ENCODE results near the gene P2RX7. TPM values are rescaled to one million over a fixed set of nuclear protein-coding genes. Genes with fewer than 3 reads are reported as not detected.
A peak's percentile ranks its signal among the peaks of the same experiment; 100 is the strongest.
"Not testable (repeated sequence)": the region's sequence is repeated elsewhere in the genome, so short reads cannot be mapped to it uniquely, and the experiment has no call there.

Gene P2RX7
- total and polyA plus RNA-seq, 4 donors = 2.1 to 12.8 (median 4.1) TPM

DNA sequence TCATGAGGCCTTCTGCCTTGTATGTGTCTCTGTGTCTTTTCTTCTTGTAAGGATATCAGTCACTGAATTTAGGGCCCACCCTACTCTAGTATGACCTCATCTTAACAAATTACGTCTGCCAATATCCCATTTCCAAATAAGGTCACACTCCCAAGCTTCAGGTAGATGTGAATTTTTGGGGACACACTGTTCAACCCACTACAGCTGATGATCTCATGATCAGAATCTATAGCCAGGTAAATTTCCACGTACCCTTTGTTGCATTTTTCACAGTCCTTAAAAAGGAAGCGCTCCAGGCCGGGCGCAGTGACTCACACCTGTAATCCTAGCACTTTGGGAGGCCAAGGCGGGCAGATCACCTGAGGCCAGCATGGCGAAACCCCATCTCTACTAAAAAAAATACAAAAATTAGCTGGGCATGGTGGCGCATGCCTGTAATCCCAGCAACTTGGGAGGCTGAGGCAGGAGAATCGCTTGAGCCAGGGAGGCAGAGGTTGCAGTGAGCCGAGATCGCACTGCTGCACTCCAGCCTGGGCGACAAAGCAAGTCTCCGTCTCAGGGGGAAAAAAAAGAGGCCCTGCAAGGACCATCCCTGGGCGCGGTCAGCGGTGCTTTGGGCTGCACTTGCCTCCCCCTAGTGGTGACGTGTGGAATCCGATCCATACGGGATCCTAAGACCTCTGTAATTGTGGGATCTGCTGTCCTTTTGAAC, 97.3 kb downstream of the P2RX7 start:
- H3K9me3 ChIP-seq (ENCODE audit: control insufficient read depth, low read length); H3K27ac ChIP-seq (ENCODE audit: low read depth in 1 of 2, low read length in 2 of 2); H3K4me3 ChIP-seq (ENCODE audit: low read length in 2 of 2); H3K27me3 ChIP-seq (ENCODE audit: control insufficient read depth in 1 of 2, insufficient read depth in 2 of 2, low read length in 1 of 2); H3K4me1 ChIP-seq (ENCODE audit: control insufficient read depth in 1 of 2, insufficient read depth in 2 of 2, low read length in 2 of 2); intact Hi-C loops (cut with DNase I); H3K36me3 ChIP-seq (ENCODE audit: control insufficient read depth in 1 of 2, insufficient read depth in 2 of 2, low read length in 1 of 2): not testable (repeated sequence)
- WGBS, 2 donors = 48 to 52% methylated on average over 19 of the region's 19 CpGs
- ATAC-seq (ENCODE audit: low FRiP score) (peak; percentile 83), DNase-seq (peak; percentile 78 to 89)

DNA sequence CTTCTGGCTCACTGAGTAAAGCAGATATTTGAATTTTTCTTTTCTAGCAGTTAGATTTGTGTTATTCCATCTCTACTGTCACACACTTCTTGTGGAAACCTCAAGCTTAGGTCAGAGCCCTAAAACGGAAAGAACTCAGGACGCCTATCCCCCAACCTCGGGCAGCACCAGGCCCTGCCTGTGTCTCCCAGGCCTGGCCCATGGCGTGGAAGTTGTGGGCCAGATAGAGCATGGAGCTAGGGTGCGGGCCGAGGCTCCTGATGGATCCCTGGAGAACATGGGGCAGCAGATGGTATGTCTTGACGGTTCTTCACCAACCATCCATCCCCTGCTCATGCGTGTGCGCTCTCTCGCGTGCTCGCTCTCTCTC, 97.8 kb downstream of the P2RX7 start:
- intact Hi-C loops (cut with DNase I) = no loop called here
- Histone ChIP-seq H3K9me3 (ENCODE audit: control insufficient read depth, low read length) (no peaks in the 10 kb centered on the region), H3K4me1 (ENCODE audit: control insufficient read depth in 1 of 2, insufficient read depth in 2 of 2, low read length in 2 of 2) (no peaks in the 10 kb centered on the region), H3K36me3 (ENCODE audit: control insufficient read depth in 1 of 2, insufficient read depth in 2 of 2, low read length in 1 of 2) (peaks cover 0 to 2% of the 10 kb centered on the region in 2 donors), H3K4me3 (ENCODE audit: low read length in 2 of 2) (no peak overlapping the region), H3K27me3 (ENCODE audit: control insufficient read depth in 1 of 2, insufficient read depth in 2 of 2, low read length in 1 of 2) (no peaks in the 10 kb centered on the region), H3K27ac (ENCODE audit: low read depth in 1 of 2, low read length in 2 of 2) (no peak overlapping the region)
- WGBS, 2 donors = 90 to 91% methylated on average over 12 of the region's 12 CpGs
- DNase-seq (no peak), ATAC-seq (ENCODE audit: low FRiP score) (no peak)

DNA sequence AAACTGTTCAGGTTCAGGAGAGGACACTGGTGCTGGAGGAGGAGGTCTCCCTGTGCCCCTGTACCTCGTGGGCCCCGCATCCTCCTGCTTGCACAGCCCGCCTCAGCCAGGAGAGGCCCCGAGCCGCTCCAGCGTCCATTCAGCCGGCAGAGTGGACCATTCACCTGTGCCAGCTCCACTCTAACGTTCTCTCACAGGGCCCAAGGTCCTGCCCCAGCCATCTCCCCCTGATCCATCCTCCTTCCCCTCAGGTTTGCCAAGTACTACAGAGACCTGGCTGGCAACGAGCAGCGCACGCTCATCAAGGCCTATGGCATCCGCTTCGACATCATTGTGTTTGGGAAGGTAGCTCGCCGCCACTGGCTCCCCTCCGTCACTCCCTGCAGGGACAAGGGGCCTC, 99.5 kb downstream of the P2RX7 start:
- Histone ChIP-seq H3K4me1 (ENCODE audit: control insufficient read depth in 1 of 2, insufficient read depth in 2 of 2, low read length in 2 of 2) (no peaks in the 10 kb centered on the region), H3K27ac (ENCODE audit: low read depth in 1 of 2, low read length in 2 of 2) (no peak overlapping the region), H3K4me3 (ENCODE audit: low read length in 2 of 2) (no peak overlapping the region), H3K36me3 (ENCODE audit: control insufficient read depth in 1 of 2, insufficient read depth in 2 of 2, low read length in 1 of 2) (peaks cover 0 to 2% of the 10 kb centered on the region in 2 donors), H3K9me3 (ENCODE audit: control insufficient read depth, low read length) (no peaks in the 10 kb centered on the region), H3K27me3 (ENCODE audit: control insufficient read depth in 1 of 2, insufficient read depth in 2 of 2, low read length in 1 of 2) (no peaks in the 10 kb centered on the region)
- WGBS, 2 donors = 79 to 81% methylated on average over 16 of the region's 16 CpGs
- intact Hi-C loops (cut with DNase I) = no loop called here
- no peak for DNase-seq
- no peak for ATAC-seq (ENCODE audit: low FRiP score)

DNA sequence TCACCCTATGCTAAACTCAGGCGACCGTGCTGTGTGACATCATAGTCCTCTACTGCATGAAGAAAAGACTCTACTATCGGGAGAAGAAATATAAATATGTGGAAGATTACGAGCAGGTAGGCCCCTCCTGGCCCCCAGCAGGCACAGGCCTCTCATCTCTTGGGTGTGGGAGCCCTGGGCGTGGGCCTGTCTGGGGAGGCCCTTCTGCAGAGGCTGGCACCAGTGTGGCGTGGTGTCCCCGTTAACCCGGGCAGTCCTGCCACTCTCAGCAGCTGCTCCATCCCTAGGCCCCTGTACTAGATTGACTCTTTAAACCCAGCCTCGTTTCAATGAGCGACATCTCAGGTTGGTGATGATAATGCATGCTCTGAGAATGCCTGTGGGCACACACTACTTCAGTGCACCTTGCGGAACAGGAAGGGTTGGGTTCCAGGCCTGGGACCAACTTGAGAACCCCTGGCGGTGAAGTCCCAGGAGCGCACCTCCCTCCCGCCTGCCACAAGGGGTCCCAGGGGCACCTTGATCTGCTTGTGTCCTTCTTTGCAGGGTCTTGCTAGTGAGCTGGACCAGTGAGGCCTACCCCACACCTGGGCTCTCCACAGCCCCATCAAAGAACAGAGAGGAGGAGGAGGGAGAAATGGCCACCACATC, 100.4 kb downstream of the P2RX7 start:
- peaks cover 0 to 2% of the 10 kb centered on the region in 2 donors for H3K36me3 ChIP-seq (ENCODE audit: control insufficient read depth in 1 of 2, insufficient read depth in 2 of 2, low read length in 1 of 2)
- ATAC-seq (ENCODE audit: low FRiP score) (no peak), DNase-seq (no peak)
- H3K4me3 ChIP-seq (ENCODE audit: low read length in 2 of 2) = no peak overlapping the region
- no peak overlapping the region for H3K27ac ChIP-seq (ENCODE audit: low read depth in 1 of 2, low read length in 2 of 2)
- H3K9me3 ChIP-seq (ENCODE audit: control insufficient read depth, low read length) = no peaks in the 10 kb centered on the region
- intact Hi-C loops (cut with DNase I) = no loop called here
- no peaks in the 10 kb centered on the region for H3K27me3 ChIP-seq (ENCODE audit: control insufficient read depth in 1 of 2, insufficient read depth in 2 of 2, low read length in 1 of 2)
- 92 to 94% methylated on average over 14 of the region's 14 CpGs for WGBS, 2 donors
- no peaks in the 10 kb centered on the region for H3K4me1 ChIP-seq (ENCODE audit: control insufficient read depth in 1 of 2, insufficient read depth in 2 of 2, low read length in 2 of 2)

DNA sequence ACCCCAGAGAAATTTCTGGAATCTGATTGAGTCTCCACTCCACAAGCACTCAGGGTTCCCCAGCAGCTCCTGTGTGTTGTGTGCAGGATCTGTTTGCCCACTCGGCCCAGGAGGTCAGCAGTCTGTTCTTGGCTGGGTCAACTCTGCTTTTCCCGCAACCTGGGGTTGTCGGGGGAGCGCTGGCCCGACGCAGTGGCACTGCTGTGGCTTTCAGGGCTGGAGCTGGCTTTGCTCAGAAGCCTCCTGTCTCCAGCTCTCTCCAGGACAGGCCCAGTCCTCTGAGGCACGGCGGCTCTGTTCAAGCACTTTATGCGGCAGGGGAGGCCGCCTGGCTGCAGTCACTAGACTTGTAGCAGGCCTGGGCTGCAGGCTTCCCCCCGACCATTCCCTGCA, 100.9 kb downstream of the P2RX7 start:
- 86 to 89% methylated on average over 11 of the region's 11 CpGs for WGBS, 2 donors
- ATAC-seq (ENCODE audit: low FRiP score) (no peak), DNase-seq (peak in 1 of 2 donors; percentile 34)
- intact Hi-C loops (cut with DNase I) = no loop called here
- Histone ChIP-seq H3K36me3 (ENCODE audit: control insufficient read depth in 1 of 2, insufficient read depth in 2 of 2, low read length in 1 of 2) (peaks cover 0 to 2% of the 10 kb centered on the region in 2 donors), H3K9me3 (ENCODE audit: control insufficient read depth, low read length) (no peaks in the 10 kb centered on the region), H3K27ac (ENCODE audit: low read depth in 1 of 2, low read length in 2 of 2) (no peak overlapping the region), H3K4me3 (ENCODE audit: low read length in 2 of 2) (no peak overlapping the region), H3K27me3 (ENCODE audit: control insufficient read depth in 1 of 2, insufficient read depth in 2 of 2, low read length in 1 of 2) (no peaks in the 10 kb centered on the region), H3K4me1 (ENCODE audit: control insufficient read depth in 1 of 2, insufficient read depth in 2 of 2, low read length in 2 of 2) (no peaks in the 10 kb centered on the region)

DNA sequence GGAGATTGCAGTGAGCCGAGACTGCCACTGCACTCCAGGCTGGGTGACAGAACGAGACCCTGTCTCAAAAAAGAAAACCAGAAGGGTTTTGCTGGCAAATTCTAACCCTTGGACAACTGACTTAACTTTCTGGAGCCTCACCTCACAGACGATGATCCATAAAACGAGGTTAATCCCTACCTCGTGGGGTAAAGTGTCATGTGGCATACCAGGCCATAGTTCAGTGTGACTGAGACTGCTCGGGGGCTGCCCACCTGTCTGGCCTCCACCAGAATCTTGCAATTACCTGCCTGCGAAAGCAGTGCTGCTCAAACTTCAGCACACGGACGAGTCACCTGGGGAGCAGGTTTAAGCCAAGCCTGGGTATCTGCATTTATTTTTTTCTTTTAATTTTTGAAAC, 104.1 kb downstream of the P2RX7 start:
- intact Hi-C loops (cut with DNase I) = no loop called here
- H3K27me3 ChIP-seq (ENCODE audit: control insufficient read depth in 1 of 2, insufficient read depth in 2 of 2, low read length in 1 of 2) = no peaks in the 10 kb centered on the region
- H3K36me3 ChIP-seq (ENCODE audit: control insufficient read depth in 1 of 2, insufficient read depth in 2 of 2, low read length in 1 of 2) = no peaks in the 10 kb centered on the region
- H3K27ac ChIP-seq (ENCODE audit: low read depth in 1 of 2, low read length in 2 of 2) = no peak overlapping the region
- H3K9me3 ChIP-seq (ENCODE audit: control insufficient read depth, low read length) = no peaks in the 10 kb centered on the region
- no peak for ATAC-seq (ENCODE audit: low FRiP score)
- 93 to 96% methylated on average over 9 of the region's 9 CpGs for WGBS, 2 donors
- H3K4me3 ChIP-seq (ENCODE audit: low read length in 2 of 2) = no peak overlapping the region
- H3K4me1 ChIP-seq (ENCODE audit: control insufficient read depth in 1 of 2, insufficient read depth in 2 of 2, low read length in 2 of 2) = no peaks in the 10 kb centered on the region
- no peak for DNase-seq

DNA sequence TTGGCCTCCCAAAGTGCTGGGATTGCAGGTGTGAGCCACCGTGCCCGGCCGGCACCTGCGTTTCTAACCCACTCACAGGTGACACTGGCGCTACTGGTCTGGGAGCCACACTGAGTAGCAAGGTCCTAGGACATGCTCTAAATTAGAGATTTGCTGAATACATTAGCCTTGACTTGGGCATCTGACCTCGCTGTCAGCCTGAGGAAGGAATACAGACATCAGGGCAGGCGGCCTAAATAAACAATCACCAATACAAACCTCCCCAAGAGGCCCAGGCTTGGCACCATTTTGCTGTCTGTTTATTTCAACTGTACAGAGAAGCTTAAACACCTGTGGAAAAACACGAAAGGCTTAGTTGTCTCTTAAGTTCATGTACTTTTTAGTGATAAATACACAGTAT, 104.7 kb downstream of the P2RX7 start:
- Histone ChIP-seq H3K36me3 (ENCODE audit: control insufficient read depth in 1 of 2, insufficient read depth in 2 of 2, low read length in 1 of 2) (no peaks in the 10 kb centered on the region), H3K27ac (ENCODE audit: low read depth in 1 of 2, low read length in 2 of 2) (no peak overlapping the region)

More for the DNA sequence above, 104.7 kb downstream of the P2RX7 start:
- H3K4me3 ChIP-seq (ENCODE audit: low read length in 2 of 2) = no peak overlapping the region
- no peaks in the 10 kb centered on the region for H3K4me1 ChIP-seq (ENCODE audit: control insufficient read depth in 1 of 2, insufficient read depth in 2 of 2, low read length in 2 of 2)
- H3K9me3 ChIP-seq (ENCODE audit: control insufficient read depth, low read length) = no peaks in the 10 kb centered on the region
- DNase-seq = no peak
- ATAC-seq (ENCODE audit: low FRiP score) = no peak
- H3K27me3 ChIP-seq (ENCODE audit: control insufficient read depth in 1 of 2, insufficient read depth in 2 of 2, low read length in 1 of 2) = no peaks in the 10 kb centered on the region
- 64 to 71% methylated on average over 8 of the region's 8 CpGs for WGBS, 2 donors
- intact Hi-C loops (cut with DNase I) = no loop called here
